Body of pancreas (tissue), 4 donors: ENCODE data around the gene FAM222A. TPM values are rescaled to one million over a fixed set of nuclear protein-coding genes. Genes with fewer than 3 reads are reported as not detected.

ENCODE experiments used
- ATAC-seq: fragments of 150-250 bp; one replicate; pipeline ENCODE4 v1.9.1; 2016
- DNase-seq, 4 donors: peaks; one replicate each; pipeline ENCODE4 v3.0.0-alpha.2; 2019
- H3K27ac ChIP-seq, 4 donors: fragments of 200-600 bp; sonication (generic); 1 replicate in 3 of 4; 2 replicates in 1 of 4; pipeline versions ENCODE4 v1.5.1 to v1.6.1; 2016 to 2019; ENCODE audit warnings: mild to moderate bottlenecking in 1 of 4, mixed read lengths in 1 of 4, moderate library complexity in 1 of 4
- H3K27me3 ChIP-seq, 2 donors: fragments of 200-600 bp; sonication (generic); one replicate each; pipeline ENCODE4 v1.6.0; 2016; ENCODE audit warnings: mild to moderate bottlenecking in 1 of 2
- H3K36me3 ChIP-seq, 2 donors: fragments of 200-600 bp; sonication (generic); replicated peaks in 1 of 2; 2 replicates each; pipeline ENCODE4 v1.5.1; 2016; ENCODE audit warnings: low read depth in 2 of 2; ENCODE audit not compliant: insufficient read depth in 1 of 2
- H3K4me1 ChIP-seq: fragments of 200-600 bp; sonication (generic); one replicate; pipeline ENCODE4 v1.6.0; 2016
- H3K4me3 ChIP-seq, 2 donors: fragments of 200-600 bp; sonication (generic); 1 replicate in 1 of 2; 2 replicates in 1 of 2; pipeline ENCODE4 v1.5.1; 2016 to 2019
- H3K9me3 ChIP-seq, 3 donors: fragments of 200-600 bp; sonication (generic); 1 replicate in 2 of 3; 2 replicates in 1 of 3; pipeline ENCODE4 v1.5.1; 2016
- POLR2A ChIP-seq, 3 donors: fragments of 450-650 bp; IDR thresholded peaks; one replicate each; pipeline ENCODE4 v1.6.1; 2016; ENCODE audit warnings: antibody characterized with exemption in 3 of 3, mild to moderate bottlenecking in 2 of 3
- WGBS, 2 donors: methylation state at CpG; one replicate each; pipeline ENCODE4 v1.1.5; 2017; 5-methylcytosine and 5-hydroxymethylcytosine counted together
- intact Hi-C: fragments of 100-400 bp; cut with DNase I; formaldehyde crosslinking; loops from one replicate; pipeline ENCODE4 v1.15.1; 2023
- total RNA-seq, 2 donors: library from RNA; depleted of rRNA; stranded (reverse); fragments of >200 nt; gene quantifications; one replicate each; pipeline ENCODE4 v1.1.0, GENCODE V29; 2016
- TF ChIP-seq, protein P1 (sequence below), 7 experiments: fragments of 450-650 bp in 4 of 7; fragments of 200-600 bp in 3 of 7; sonication (generic) in 3 of 7; IDR thresholded peaks; one replicate each; pipeline ENCODE4 v1.5.1; 2016 to 2019; ENCODE audit warnings: antibody characterized with exemption in 7 of 7

The FAM222A gene
- total RNA-seq, 2 donors from 2014 or later, result 8.0 to 16.2 TPM

DNA sequence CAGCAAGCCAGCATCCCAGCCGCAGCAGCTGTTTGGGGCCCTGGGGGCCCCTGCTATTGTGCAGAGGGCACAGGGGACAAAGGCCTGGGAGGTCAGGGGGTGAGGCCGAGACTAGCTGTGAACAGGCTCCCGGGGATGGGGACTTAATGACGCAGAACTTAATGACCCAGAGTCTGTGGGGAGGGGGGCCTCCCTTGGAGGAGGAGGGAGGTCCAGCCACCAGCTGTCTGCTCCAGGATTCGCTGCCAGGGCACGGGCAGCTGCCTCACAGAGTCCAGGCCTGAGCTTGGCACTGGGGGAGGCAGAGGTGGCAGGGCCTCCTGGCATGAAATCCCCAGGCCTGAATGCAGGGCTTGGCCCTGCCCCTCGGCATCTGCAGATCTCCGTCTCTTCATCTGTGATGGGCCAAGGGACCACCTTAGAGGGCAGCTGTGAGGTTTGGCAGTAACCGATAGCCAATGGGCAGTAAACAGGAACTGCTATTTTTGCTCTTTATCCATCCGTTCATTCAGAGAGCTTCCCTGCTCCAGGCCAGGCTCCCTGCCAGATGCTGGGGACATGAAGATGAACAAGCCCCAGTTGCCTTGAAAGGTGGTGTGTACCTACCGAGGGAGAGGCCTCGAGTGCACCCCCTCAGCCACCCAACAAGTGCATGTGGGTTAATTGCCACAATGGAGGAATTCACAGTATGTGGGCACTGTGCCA lies 6.7 kb downstream of the FAM222A start:
- Histone ChIP-seq H3K36me3 (no peaks in the 10 kb centered on the region), H3K9me3 (no peaks in the 10 kb centered on the region), H3K27me3 (no peaks in the 10 kb centered on the region), H3K4me1 (peaks cover 74% of the 10 kb centered on the region), H3K4me3 (no peak overlapping the region), H3K27ac (peak overlapping the region; percentile 2 to 71 (median 54))
- DNase-seq (peak in 2 of 4 donors; percentile 41 to 44), ATAC-seq (no peak)
- TF ChIP-seq, protein P1, sequence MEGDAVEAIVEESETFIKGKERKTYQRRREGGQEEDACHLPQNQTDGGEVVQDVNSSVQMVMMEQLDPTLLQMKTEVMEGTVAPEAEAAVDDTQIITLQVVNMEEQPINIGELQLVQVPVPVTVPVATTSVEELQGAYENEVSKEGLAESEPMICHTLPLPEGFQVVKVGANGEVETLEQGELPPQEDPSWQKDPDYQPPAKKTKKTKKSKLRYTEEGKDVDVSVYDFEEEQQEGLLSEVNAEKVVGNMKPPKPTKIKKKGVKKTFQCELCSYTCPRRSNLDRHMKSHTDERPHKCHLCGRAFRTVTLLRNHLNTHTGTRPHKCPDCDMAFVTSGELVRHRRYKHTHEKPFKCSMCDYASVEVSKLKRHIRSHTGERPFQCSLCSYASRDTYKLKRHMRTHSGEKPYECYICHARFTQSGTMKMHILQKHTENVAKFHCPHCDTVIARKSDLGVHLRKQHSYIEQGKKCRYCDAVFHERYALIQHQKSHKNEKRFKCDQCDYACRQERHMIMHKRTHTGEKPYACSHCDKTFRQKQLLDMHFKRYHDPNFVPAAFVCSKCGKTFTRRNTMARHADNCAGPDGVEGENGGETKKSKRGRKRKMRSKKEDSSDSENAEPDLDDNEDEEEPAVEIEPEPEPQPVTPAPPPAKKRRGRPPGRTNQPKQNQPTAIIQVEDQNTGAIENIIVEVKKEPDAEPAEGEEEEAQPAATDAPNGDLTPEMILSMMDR (IDR thresholded peaks at IDR 0.05), result no peak
- TF ChIP-seq POLR2A (IDR thresholded peaks at IDR 0.05), result no peak
- 63 to 80% methylated on average over 6 to 10 of the region's 12 CpGs for WGBS, 2 donors
- intact Hi-C loops, result no loop called here

DNA sequence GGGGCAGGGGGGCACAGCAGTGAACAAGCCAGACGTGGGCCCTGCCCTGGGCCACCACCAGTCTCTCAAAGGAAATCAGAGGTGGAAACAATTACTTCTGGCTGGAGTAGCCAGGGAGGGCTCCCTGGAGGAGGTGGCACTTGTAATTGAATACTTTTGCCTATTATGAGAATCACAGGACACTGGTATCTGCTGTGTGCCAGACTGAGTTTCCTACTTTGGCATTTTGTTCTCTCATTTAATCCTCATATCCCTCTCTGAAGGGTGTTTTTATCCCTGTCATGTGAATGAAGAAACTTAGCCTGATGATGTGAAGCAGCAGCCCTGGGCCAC lies 7.2 kb downstream of the FAM222A start:
- Histone ChIP-seq H3K27ac (peak overlapping the region; percentile 2 to 71 (median 54)), H3K4me1 (peaks cover 74% of the 10 kb centered on the region)
- intact Hi-C loops, result no loop called here

DNA sequence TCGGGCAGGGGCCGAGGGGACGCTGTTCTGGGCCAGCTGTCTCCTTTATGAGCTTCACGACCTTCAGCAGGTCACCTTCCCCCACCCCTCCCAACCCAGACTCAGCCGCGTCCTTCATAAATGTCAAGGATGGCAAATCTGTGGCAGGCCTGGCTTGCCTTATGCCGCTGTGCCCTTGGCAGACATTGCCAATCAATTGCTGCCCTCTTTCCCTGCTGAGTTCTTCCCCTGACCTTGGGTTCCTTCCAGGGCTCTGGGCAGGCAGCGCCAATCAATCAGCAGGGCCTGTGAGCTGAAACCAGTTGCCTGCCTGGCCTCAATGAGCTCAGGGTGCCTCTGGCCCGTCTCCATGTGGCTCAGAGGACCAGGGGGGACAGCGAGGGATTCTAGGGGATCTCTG lies 7.7 kb downstream of the FAM222A start:
- intact Hi-C loops, result no loop called here
- TF ChIP-seq, protein P1 (IDR thresholded peaks at IDR 0.05), result no peak
- TF ChIP-seq POLR2A (IDR thresholded peaks at IDR 0.05), result no peak
- DNase-seq (peak; percentile 75 to 87 (median 84)), ATAC-seq (peak; percentile 80)
- WGBS, 2 donors, result 30 to 44% methylated on average over 7 to 10 of the region's 10 CpGs
- Histone ChIP-seq H3K4me3 (no peak overlapping the region), H3K4me1 (peaks cover 72% of the 10 kb centered on the region), H3K27ac (peak overlapping the region; percentile 2 to 71 (median 54)), H3K9me3 (no peaks in the 10 kb centered on the region), H3K27me3 (no peaks in the 10 kb centered on the region), H3K36me3 (no peaks in the 10 kb centered on the region)

More for the DNA sequence above, 7.2 kb downstream of the FAM222A start:
- H3K27me3 ChIP-seq, result no peaks in the 10 kb centered on the region
- H3K9me3 ChIP-seq, result no peaks in the 10 kb centered on the region
- TF ChIP-seq, protein P1 (IDR thresholded peaks at IDR 0.05), result no peak
- TF ChIP-seq POLR2A (IDR thresholded peaks at IDR 0.05), result no peak
- DNase-seq, result no peak
- no peak overlapping the region for H3K4me3 ChIP-seq
- WGBS, 2 donors, result 29 to 75% methylated on average over 1 of the region's 1 CpG
- H3K36me3 ChIP-seq, result no peaks in the 10 kb centered on the region
- no peak for ATAC-seq

DNA sequence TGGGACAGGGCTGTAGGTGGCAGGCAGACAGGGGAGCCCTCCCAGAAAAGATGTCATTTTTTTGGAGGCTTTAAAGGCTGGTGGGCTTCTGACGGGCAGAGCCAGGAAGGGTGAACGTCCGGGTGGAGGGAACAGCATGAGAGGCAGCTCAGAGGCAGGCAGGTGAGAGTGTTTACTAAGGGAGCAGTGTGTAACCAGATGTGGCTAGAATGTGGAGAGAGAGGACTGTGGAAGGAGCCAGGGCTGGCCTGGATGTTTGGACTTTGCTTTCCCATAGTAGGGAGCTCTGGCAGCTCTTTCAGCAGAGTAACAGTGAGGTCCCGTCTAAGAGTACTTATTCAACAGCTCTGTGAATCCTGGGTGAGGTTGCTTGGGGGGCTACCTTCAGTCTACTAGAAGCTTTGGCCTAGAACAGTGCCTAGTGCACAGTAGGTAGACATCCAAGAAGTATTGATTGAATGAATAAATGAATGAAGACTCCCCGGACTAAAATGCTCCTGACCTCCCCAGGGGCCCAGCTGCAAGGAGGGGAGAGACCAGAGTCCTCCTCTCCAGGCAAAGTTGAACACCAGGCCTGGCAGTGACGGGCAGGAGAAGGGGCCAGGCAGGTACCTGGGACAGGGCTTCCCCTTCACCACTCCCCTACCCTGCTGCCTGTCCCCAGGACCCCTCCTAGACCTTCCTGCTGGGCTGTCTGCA lies 8.5 kb downstream of the FAM222A start:
- no peak overlapping the region for H3K4me3 ChIP-seq
- intact Hi-C loops, result no loop called here
- 58 to 63% methylated on average over 5 to 6 of the region's 6 CpGs for WGBS, 2 donors
- DNase-seq, result no peak
- no peaks in the 10 kb centered on the region for H3K9me3 ChIP-seq
- H3K27ac ChIP-seq, result peak overlapping the region in 3 of 4 donors; percentile 54 to 71 (median 55)
- H3K27me3 ChIP-seq, result no peaks in the 10 kb centered on the region
- H3K4me1 ChIP-seq, result peaks cover 74% of the 10 kb centered on the region
- no peak for ATAC-seq
- no peaks in the 10 kb centered on the region for H3K36me3 ChIP-seq
- TF ChIP-seq POLR2A (IDR thresholded peaks at IDR 0.05), result no peak
- TF ChIP-seq, protein P1 (IDR thresholded peaks at IDR 0.05), result no peak
